NCI-H2227 (cell line): ENCODE results near the gene CEMIP2.
"Not testable (repeated sequence)": the region's sequence is repeated elsewhere in the genome, so short reads cannot be mapped to it uniquely, and the experiment has no call there.

Experiments
- DNase-seq: peaks from one replicate; lab custom pipeline; 2025; ENCODE audit not compliant: unreplicated experiment; lab: John Stamatoyannopoulos, UW

Gene CEMIP2

GRCh38 chr9:71681708-71682272 lies 86.5 kb downstream of the CEMIP2 start:
- peak; percentile 35 for DNase-seq

- no peak for DNase-seq
Observed at GRCh38 chr9:71681104-71681707, 87.1 kb downstream of the CEMIP2 start.

DNA sequence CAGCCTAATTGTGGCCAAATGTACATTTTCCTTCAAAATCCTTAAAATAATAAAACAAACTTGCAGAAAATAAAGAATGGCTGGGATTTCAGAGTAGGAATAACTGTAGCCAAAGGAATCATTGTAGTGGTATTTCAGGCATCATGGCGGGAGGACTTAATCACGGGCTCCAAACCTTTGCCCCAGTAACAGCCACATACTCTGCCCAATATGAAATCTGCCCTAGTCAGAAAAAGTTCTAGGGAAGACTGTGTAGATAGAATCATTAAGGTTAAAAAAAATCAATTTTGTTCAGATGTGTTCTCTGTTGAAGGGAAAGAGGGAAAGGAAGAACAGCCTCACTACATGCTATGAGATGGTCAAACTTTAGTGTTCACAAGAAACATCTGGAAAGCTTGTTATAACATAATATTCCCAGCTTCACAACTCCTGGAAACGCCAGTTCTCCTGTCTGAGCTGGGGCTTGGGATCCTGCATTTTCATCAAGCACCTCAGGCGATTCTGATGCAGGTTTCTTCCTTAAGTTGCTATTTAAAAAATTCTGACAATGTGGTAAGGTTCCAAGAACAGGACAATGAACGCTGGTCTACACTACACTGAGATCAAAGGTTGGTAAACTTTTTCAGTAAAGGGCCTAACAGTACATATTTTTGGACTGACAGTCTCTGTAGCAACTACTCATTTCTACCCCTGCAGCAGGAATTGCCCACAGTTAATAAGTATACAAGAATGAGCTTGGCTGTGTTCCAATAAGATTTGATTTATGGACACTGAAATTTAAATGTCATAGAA lies 87.9 kb downstream of the CEMIP2 start:
- peak; percentile 8 for DNase-seq

- no peak for DNase-seq
Observed at GRCh38 chr9:71678999-71679398, 89.3 kb downstream of the CEMIP2 start.

DNA sequence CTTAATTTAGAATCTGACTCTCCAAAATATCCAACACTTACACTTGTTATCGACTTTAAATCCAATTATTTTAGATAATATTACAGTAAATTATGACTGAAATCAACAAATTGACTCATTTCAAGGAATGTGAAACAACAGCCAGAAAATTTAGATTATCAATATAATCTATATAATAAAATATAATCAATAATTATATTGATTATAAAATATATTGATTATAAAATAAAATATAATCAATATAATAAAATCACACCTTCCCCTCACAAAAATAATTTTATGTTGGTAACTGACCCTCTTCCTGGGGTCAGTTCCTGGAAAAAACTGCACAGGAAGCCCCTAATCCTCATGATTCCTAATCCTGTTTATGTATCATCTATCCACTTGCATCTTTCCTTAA lies 91.1 kb downstream of the CEMIP2 start:
- no peak for DNase-seq

- DNase-seq = no peak
Observed at GRCh38 chr9:71676460-71676859, 91.9 kb downstream of the CEMIP2 start.

- no peak for DNase-seq
Observed at GRCh38 chr9:71675857-71676165, 92.5 kb downstream of the CEMIP2 start.

- DNase-seq = no peak
Observed at GRCh38 chr9:71675105-71675856, 93.0 kb downstream of the CEMIP2 start.

- DNase-seq = no peak
Observed at GRCh38 chr9:71672573-71672972, 95.7 kb downstream of the CEMIP2 start.

DNA sequence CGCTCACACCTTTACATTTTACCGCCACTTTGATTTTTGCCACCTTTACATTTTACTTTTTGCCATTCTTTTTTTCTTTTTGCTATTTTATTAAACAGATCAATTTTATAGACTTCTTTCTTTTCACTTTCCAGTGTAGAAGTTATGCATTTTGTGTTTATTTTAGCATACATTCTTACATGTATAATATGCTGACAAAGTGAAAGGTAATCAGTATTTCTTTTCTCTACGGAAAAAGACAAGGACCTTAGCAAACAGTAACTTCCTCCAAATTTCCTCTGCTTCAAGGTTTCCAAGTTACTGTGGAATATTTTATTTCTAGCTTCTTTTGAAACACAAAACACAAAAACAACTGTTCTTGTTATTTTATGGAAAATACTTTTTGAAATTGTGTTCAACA lies 97.0 kb downstream of the CEMIP2 start:
- no peak for DNase-seq

- DNase-seq = no peak
Observed at GRCh38 chr9:71670121-71670520, 98.2 kb downstream of the CEMIP2 start.

GRCh38 chr9:71669284-71669995 lies 98.9 kb downstream of the CEMIP2 start:
- no peak for DNase-seq

- DNase-seq = no peak
Observed at GRCh38 chr9:71668717-71669116, 99.6 kb downstream of the CEMIP2 start.

DNA sequence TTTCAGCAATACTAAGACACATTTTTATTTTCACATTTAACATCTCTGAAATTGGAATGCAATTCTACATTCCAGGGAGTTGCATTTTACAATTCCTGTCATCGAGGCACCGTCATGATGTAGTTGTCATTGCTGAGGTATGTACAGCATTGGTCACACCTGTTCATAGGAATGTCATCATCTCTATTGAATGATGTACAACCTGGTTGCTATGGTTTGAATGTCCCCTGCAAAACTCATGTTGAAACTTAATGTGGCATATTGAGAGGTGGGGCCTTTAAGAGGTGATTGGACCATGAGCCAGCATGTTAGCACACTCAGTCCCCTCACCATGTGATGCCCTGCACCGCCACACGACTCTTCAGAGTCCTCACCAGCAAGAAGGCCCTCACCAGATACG lies 103.1 kb downstream of the CEMIP2 start:
- DNase-seq = no peak

DNA sequence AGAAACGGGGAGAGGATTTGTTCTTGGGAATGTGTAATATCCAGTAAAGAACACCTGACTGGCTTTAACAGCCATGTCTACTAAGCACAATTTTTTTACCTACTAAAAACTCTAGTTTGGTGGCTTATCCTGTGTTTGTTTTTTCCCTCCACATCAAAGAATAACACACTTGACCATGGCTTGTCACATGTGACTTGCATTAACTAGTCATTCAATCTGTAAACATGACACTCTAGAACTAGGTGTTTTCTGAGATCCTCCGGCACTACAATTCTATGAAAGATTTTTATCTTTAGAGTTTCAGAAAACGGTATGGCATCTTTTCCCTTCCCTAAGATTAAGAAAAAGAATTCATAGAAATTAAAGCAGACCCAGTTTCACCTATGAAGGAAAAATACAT lies 103.7 kb downstream of the CEMIP2 start:
- DNase-seq = no peak

DNA sequence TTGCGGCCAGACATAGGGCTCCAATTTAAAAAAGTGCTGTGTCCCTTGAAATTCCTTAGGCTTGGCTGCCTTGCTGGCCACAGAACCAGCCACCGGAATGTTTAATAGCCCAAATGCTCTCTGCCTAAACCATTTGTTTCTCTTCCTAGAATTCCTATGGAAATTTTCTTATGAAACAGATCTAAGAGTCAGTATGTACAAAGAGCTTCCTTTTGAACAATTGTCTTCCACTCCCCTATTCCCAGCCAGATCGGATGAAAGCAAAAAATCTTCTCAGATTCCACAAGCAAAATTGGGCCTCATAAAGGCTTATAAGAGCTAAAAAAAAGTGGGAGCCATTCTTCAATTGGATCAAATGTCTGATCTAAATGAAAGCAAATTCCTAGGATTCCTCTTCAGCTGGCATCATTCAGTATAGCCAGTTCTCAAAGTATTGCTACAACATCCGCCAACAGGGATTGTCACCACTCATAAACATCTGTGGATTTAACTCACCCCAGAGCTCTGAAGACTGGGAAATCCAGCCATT lies 104.3 kb downstream of the CEMIP2 start:
- DNase-seq = no peak

- no peak for DNase-seq
Observed at GRCh38 chr9:71663216-71663615, 105.1 kb downstream of the CEMIP2 start.

GRCh38 chr9:71662082-71662481 lies 106.2 kb downstream of the CEMIP2 start:
- DNase-seq = no peak

DNA sequence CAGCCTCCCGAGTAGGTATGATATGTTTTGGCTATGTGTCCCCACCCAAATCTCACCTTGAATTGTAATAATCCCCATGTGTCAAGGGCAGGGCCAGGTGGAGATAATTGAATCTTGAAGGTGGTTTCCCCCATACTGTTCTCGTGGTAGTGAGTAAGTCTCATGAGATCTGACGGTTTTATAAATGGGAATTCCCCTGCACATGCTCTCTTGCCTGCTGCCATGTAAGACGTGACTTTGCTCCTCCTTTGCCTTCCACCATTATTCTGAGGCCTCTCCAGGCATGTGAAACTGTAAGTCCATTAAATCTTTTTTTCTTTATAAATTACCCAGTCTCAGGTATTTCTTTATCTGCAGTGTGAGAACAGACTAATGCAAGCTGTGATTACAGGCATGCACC lies 111.0 kb downstream of the CEMIP2 start:
- not testable (repeated sequence) for DNase-seq

GRCh38 chr9:71656496-71656895 lies 111.8 kb downstream of the CEMIP2 start:
- DNase-seq = no peak

DNA sequence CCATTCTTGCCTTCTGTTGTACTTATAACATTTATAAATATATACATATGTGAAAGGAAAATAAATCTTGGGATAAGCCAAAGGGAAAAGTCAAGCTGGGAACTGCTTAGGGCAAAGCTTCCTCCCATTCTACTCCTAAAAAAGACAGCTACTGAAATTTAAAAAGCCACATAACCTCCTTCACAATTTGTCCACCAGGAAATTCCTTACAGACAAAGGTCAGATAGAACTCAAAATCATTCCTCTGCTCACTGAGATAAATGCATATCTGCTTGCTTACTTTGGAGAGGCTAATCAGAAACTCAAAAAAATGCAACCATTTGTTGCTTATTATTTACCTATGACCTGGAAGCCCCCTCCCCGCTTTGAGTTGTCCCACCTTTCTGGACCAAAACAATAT lies 112.5 kb downstream of the CEMIP2 start:
- DNase-seq = no peak
